ENCODE measurements around the gene SMURF1.

Gene SMURF1

DNA sequence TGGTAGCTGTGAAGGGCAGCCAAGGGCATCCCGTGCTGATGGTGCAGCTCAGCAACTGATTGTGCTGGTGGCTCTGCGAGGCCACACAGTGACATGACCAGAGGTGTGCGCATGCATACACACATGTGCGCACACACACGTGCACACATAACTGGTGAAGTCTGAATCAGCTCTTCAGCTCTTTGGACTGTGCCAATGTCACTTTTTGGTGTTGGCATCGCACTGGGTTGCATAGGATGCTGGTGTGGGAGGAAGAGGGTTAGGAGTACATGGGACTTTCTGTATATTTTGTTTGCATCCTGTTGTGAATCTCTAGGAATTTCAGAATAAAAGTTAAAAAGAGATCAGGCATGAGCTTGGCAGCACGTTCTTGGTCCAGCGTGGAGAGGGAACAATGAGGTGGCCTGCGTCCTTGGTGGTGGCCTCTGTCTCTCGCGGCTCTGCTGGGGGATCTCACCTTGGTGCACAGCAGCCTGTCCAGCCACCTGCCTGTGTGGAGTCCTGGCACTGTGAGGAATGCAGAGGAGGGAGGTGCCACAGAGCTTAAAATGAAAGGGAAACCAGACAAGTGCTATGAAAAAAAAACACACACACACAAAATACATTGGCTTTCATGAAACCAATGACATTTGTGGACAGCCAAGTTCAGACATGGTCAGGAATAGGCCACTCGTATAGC lies 141.6 kb downstream of the SMURF1 start:
- no peak for DNase-seq

DNA sequence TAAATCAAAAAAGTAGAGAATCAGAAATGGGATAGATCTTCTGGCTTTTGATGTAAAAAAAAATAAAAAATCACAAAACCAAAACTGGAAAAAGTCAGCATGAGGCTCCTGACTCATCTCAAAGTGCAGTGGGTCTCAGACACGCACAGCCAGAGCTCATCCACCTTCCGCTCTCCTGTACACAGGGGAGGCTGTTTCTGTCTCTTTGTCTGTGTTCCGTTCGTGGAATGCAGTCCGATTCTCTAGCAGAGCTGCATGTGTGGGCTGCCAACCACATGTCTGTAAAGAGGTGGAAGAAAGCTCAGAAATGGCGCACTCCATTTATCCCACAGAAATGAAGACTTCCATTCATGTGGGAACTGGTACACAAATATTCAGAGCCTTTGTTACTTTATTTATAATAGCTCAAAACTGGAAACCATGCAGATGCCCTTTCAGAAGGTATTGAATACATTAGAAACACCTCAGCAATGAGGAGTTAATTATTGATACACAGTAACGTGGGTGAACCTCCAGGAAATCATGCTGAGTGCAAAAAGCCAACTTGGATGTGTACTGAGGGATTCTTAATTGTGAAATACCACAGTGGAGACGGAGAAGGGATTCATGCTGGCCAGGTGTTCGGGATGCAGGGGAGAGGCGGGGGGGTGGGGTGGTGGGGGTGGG lies 142.3 kb downstream of the SMURF1 start:
- DNase-seq = no peak

DNA sequence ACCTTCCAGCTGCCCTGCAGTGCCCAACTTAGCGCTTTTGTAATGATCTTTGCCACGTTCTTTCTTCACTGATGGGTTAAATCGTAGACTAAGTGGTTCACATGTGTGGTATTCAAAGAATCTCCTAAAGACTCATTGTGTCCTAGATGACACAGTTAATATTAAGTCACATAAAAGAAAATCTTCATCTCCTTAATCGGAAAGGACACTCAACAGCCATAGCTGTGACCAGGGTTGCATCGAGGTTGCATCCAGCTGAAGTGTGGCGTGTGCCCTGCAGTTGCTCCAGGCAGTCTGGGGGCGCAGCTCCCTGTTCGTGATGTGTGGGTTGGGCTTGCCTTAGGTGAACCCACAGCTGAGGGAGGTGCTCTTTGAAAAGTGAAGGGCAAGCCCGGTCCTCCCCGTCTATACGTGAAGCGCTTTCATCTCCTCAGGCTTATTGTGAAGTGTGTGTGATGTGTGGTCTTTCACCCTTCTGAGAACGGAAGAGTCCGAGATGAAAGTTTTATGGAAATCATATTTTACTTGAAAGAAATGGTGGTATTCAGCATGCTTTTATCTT lies 142.9 kb downstream of the SMURF1 start:
- no peak for DNase-seq

DNA sequence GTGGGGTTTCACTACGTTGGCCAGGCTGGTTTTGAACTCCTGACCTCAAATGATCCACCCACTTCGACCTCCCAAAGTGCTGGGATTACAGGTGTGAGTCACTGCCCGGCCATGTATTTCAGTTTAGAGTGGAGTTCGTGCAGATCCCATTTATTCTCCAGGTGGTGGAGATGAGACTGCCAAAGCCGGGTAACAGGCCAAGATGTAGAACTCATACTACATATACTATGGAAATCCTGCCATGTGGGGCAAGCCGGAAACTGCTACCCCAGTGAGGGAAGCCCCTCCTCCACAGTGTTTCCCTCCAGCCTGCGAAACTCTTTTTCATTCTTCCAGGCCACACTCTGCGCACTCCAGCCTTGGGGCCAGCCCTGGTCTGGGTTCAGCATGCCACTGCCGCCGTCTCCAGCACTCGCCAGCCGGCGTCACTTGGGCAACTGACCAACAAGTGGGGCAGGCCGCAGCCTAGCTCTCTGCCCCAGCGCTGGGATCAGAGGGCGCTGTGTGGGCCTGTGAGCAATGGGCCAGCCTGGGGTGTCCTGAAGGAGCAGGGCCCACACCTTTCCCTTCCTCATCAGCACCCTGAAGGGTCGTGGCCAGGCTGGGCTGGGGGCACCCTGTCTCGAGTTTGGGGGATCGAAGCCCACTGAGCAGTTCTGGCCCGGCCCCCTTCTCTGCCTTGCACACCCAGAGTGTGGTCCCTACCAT lies 143.6 kb downstream of the SMURF1 start:
- DNase-seq = no peak

DNA sequence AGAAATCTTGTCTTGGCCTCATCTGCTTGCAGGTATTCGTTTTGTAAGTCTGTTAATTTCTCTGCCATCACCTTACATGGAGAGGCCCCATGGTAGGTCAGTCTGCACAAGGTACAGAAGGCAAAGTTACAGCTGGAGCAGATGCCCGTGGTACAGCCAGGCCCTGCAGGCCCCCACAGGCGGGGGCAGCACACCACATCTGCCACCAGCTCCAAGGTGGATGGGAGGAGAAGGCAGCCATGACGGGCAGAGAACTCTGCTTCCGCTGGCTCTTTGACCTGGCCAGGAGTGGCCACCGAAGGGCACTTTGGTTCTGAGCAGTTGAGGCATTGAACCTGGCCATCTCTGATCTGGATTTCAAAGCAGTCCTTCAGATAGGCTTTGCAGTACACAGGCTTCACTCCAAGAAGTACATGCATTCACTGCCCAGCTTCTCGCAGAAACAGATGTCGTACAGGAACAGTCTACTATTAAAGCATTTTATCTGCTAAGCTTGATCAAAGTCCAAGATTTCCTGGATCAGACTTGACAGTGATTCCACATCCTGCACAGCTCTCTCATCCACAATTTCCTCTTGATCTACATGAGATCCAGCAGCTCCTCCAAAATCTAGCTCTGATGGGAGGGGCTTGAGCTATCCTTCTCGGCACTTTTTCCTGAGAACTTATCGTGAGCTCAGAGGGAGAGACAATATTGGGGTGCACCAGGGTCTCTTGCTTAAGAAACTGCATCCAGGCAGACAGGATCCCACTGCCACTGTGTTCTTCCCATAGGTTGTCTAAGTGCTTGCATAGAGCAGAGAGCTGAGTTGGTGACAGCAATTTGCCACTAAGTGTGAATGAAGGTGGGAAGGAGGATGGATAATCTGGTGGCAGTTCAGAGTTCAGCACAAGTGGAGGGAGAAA lies 144.8 kb downstream of the SMURF1 start:
- no peak for DNase-seq

DNA sequence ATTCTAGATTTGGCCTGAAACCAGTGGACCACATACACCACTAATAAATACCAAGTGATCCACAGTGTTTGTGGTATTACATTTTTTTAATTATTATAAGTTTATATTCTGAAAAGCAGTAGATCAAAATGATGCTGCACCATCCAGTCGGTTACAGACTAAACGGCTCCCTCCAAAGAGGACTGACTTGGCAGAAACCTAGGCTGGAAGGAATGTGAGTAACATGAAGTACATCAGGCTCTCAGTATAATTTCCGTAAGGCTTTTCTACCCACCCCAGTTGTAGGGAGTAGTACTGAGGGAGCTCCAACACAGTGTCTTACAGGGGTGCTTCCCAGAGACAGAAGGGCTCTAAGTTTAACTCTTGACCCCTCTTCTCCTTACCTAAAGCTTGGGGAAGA lies 146.1 kb downstream of the SMURF1 start:
- DNase-seq = no peak

DNA sequence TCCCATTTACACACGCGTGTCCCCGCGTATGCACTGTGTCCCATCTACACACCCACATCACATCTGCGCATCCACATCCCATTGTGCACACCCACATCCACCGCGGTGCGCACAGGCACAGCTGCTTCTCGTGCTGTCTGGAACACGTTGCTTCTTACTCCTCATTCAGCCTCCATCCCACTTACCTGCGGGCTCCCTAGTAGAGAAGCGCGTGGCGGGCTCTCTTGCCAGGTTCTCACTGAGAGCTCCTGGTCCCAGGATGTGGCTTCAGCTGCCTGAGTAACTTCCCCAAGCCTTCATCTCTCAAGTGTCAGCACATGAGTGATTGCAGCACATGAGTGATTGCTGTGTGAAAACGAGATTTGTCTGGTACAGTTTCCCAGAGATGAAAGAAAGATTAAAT lies 147.8 kb downstream of the SMURF1 start:
- no peak for DNase-seq

DNA sequence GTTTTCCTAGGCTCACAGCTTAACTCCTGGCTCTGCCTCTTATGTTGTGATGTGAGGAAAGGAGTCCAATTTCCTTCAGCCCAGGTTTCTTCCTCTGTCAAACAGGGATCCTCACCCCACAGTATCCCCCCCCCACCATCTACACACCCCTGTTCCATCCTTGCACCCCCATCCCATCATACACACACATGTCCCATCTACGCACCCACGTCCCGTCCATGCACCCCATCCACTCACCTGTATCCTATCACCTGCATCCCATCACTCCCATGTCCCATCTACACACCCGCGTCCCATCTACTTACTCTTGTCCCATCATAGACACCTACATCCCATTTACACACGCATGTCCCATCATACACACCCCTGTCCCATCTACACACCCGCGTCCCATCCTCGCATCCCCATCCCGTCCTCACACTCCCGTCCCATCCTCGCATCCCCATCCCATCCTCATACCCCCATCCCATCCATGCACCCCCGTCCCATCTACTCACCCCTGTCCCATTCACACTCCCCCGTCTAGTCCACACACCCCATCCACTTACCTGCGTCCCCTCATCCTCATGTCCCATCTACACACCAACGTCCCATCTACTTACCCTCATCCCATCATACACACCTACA lies 148.3 kb downstream of the SMURF1 start:
- no peak for DNase-seq

DNA sequence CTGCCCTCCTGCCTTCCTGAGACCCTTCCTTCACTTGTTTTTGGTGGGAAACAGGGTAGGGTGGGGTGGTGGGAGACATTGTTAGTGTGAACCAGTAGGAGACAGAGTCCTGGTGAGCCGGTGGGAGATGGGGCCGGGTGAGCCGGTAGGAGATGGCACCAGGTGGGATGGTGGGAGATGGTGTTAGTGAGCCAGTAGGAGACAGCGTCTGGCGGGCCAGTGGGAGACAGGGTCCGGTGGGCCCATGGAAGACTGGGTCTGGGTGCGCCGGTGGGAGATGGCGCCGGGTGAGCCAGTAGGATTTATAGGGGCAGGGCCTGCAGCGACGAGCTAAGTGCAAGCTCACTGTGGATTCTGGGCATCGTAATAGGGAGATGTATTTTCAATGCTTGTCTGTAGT lies 148.8 kb downstream of the SMURF1 start:
- no peak for DNase-seq

DNA sequence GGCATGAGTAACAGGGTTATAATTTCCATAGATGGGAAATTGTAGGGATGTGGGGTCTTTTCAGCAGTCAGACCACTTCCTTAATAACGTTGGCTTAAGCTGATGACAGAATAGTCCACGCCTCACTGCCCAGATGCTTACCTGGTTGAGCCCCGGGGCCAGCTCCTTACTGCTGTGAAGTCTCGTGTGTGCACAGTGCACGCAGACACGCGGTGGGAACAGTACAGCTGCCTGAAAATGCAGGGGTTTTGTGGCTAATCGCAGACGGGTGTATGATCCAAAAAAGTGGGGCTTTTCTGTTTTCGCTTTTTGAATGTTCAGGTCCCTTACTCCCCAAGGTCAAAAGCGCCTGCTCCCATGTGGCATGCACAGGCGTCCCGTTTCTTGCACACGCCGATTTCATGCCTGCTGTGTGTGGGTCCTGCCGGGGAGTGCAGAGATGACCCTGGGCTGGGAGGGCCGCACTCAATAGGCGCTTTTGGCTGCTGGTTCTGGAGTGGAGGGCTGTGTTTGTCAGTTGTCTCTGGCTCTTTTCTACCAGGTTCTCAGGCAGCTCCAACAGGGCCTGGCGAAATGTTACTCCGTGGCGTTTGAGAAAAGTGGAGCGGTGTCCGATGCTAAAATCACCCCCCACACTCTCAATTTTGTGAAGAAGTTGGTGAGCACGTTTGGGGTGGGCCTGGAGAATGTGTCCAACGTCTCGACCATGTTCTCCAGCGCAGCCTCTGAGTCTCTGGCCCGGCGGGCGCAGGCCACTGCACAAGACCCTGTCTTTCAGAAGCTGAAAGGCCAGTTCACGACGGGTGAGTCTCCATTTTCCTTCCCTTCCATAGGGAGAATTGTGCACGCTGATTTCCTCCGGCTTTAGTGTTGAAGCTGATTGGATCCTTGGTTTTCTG lies 149.6 kb downstream of the SMURF1 start:
- DNase-seq = no peak

DNA sequence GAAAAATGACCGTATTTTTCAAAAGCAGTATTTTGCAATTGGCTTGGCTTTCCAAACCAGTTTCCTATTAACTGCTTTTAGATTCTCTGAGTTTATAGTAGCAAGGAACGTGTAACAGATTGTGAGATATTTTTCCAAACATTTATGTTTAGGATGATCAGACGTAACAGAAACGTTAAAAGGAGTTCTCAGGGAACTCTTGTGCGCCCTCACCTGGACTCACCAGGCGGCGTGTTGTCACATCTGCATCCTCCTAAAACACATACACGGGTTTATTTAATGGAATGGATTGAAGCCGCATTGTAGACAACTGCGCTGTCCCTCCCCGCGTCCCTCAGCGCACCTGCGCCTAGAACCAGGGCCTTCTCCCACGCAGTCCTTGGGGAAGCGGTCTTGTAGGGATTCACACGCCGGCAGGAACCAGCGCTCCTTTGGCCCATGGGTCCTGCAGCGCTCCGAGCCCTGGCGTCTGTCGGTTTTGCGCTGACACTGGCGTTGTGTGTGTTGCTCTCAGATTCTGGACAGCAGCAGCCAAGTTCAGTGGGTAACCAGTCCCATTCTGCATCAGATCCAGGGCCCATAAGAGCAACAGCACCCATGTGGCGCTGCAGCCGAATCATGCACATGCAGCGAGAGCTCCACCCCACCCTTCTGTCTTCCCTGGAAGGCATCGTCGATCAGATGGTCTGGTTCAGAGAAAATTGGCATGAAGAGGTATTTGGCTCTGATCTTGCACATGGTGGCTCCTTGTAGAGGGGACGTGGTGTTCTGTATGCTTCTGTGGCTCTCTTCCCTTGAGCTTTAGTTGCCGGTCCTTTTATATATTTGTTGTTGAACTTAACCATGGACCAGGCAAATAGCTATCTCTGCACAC lies 150.6 kb downstream of the SMURF1 start:
- no peak for DNase-seq

DNA sequence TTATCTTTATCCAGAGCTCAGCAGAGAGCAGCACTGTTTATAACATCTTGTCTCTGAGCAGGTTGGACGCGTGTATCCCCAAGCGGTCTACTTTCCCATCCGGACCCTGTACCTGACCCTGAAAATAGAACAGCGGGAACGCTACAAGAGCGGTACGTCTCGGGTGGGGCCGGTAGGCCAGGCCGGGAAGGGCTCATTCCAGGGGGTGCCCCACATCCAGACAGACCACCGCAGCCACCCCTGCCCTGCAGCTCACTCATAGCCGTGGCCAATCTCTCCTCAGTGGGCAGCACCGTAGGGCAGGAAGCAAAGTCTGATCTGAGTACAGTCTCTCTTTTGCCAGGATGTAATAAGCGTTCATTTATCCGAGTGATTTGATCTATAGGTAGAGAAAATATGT lies 151.8 kb downstream of the SMURF1 start:
- DNase-seq = no peak

DNA sequence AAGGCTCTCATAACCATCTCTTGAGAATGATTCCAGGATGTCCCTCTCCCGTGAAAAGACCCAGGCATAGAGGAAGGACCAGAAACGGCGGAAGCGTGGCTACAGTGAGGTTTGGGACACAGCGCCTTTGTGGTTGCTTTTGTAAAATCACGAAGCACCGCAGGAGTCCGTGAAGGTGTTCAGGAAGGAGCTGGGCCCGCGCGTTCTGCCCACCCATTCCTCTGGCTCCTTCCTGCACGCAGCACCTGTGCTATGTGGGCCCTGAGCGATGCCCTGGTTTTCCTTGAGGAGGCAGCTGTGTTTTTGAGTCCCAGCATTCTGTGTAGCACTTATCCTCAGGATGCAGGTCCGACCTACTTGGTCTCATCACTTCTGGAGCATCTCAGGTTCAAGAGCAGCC lies 152.8 kb downstream of the SMURF1 start:
- DNase-seq = no peak

DNA sequence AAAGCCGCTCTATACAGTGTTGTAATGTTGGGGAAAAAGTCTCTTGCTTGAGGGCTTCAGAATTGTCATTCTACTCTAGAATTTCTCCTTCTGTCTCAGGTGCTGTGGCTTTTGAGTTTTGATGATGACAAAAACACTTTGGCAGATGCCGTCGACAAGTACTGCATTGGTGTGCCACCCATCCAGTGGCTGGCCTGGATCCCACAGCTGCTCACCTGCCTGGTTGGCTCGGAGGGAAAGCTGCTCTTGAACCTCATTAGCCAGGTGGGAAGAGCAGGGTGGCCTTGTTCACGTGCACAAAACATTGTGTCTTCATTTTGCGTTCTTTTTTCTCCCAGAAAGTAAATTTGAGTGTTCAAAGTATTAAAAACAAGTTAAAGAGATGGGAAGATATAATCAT lies 153.6 kb downstream of the SMURF1 start:
- DNase-seq = no peak

DNA sequence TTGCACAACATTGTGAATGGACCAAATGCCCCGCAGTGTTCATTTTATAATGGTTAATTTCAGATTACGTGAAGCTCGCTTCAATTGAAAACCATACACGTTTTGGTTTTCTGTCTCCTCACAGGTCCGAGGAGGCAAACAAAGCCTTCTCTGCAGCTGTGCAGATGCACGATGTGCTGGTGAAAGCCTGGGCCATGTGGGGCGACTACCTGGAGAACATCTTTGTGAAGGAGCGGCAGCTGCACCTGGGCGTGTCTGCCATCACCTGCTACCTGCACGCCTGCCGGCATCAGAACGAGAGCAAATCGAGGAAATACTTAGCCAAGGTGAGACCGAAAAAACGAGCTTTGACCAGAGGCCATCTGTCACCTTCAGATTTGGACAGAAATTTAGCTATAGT lies 155.3 kb downstream of the SMURF1 start:
- DNase-seq = no peak

DNA sequence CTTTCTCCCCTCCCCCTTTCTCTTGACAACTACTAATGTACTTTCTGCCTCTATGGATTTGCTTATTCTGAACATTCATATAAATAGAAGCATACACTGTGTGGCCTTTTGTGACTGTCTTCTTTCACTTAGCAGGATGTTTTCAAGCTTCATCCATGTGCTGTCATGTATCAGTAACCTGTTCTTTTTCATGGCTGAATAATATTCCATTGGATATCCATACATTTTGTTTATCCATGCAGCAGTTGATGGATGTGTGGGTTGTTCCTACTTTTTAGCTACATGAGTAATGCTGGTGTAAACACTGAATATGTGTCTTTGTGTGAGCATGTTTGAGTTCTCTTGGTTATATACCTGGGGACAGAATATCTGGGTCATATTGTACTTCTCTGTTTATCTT lies 158.0 kb downstream of the SMURF1 start:
- DNase-seq = no peak

DNA sequence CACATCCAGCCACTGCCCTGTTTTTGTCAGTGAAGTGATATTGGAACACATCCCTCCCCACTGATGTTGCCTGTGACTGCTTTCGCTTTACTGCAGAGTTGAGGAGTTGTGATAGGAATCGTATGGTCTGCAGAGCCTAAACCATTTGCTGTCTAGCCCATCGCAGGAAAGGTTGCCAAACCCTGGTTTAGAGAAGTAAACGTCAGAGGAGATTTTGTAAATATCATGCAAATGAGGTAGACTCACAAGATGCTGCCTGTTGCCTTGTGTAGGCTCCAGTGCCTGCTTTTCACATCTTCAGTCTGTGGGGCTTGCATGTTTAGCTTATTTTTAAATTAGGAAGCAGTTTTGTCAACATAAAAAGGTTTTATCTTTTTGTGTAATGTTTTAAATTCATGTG lies 158.5 kb downstream of the SMURF1 start:
- peak; percentile 78 for DNase-seq

DNA sequence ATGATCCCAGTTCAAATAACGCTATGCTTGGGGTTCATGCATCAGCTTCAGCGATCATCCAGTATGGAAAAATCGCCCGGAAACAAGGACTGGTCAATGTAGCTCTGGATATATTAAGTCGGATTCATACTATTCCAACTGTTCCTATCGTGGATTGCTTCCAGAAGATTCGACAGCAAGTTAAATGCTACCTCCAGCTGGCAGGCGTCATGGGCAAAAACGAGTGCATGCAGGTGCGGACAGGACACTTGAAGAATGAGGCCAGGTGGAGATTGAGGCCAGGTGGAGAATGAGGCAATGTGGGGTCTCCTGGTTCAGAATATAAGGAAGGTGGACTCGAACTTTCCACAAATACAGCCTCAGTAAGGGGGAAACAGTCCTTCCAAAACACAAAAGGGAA lies 159.8 kb downstream of the SMURF1 start:
- no peak for DNase-seq

DNA sequence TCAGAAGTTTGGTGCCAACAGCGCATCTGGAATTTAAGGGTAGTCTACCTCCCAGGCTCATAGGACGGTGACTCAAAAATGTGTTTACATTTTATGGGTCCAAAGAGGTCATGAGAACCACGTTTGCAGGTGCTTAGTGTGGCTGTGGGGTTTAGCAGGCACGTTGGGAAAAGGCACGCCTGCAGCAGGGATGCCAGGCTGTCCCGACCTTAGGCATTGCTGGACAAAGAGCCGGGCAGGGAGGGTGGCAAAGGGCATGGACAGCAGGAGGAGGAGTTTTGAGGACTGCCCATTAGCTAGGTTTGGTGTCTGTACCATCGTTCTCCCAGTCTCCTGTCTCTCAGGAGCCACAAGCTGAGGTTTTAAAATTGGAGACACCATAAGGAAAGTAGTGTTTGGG lies 161.2 kb downstream of the SMURF1 start:
- DNase-seq = no peak

DNA sequence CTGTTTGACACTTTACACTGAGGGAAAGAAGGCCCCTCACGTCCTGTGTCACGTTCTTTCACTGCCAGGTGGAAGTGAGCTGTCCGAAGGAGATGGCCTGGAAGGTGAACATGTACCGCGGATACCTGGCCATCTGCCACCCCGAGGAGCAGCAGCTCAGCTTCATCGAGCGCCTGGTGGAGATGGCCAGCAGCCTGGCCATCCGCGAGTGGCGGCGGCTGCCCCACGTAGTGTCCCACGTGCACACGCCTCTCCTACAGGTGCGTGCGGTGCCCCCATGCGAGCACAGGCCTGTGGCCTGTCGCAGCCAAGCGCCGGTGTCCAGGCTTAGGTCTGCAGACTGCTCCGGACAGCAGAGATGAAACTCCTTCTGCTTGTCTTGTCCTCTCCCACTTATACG lies 162.2 kb downstream of the SMURF1 start:
- DNase-seq = no peak

All from inflammatory macrophage treated with lipopolysaccharide for 4 hours (primary cell).